HG02943 (cell line): ENCODE measurements around the gene POMC.
A peak's percentile ranks its signal among the peaks of the same experiment; 100 is the strongest.
"Not testable (repeated sequence)": the region's sequence is repeated elsewhere in the genome, so short reads cannot be mapped to it uniquely, and the experiment has no call there.

Source experiments
- ATAC-seq: cut with Tn5 transposase; IDR thresholded peaks from one replicate; pipeline ENCODE4 v1.9.1; 2021; ENCODE audit warnings: mild to moderate bottlenecking, low read depth, moderate library complexity; ENCODE audit not compliant: unreplicated experiment

Gene POMC

GRCh38 chr2:25177211-25177611 is 8.8 kb upstream of the POMC start:
- ATAC-seq = no peak

GRCh38 chr2:25176541-25177181 is 8.3 kb upstream of the POMC start:
- ATAC-seq = no peak

- no peak for ATAC-seq
These were observed 7.8 kb upstream of the POMC start for GRCh38 chr2:25176138-25176537.

- no peak for ATAC-seq
These were observed 5.9 kb upstream of the POMC start for GRCh38 chr2:25174192-25174861.

GRCh38 chr2:25173719-25174118 is 5.3 kb upstream of the POMC start:
- ATAC-seq = no peak

GRCh38 chr2:25170888-25171287 is 2.5 kb upstream of the POMC start:
- ATAC-seq = no peak

- ATAC-seq = no peak
These were observed 692 bp upstream of the POMC start for GRCh38 chr2:25169073-25169470.

GRCh38 chr2:25165992-25166875 is 2.1 kb downstream of the POMC start:
- peak; percentile 78 for ATAC-seq

- ATAC-seq = no peak
These were observed 3.8 kb downstream of the POMC start for GRCh38 chr2:25164561-25164960.

GRCh38 chr2:25162061-25162460 is 6.3 kb downstream of the POMC start:
- ATAC-seq = not testable (repeated sequence)

GRCh38 chr2:25161055-25161781 is 7.2 kb downstream of the POMC start:
- ATAC-seq = no peak

GRCh38 chr2:25160376-25160775 is 8.0 kb downstream of the POMC start:
- no peak for ATAC-seq

- no peak for ATAC-seq
These were observed 8.4 kb downstream of the POMC start for GRCh38 chr2:25159949-25160348.

- no peak for ATAC-seq
These were observed 10.1 kb downstream of the POMC start for GRCh38 chr2:25158096-25158852.

GRCh38 chr2:25155401-25155800 is 13.0 kb downstream of the POMC start:
- ATAC-seq = no peak

GRCh38 chr2:25151718-25152117 is 16.7 kb downstream of the POMC start:
- no peak for ATAC-seq

GRCh38 chr2:25150993-25151392 is 17.4 kb downstream of the POMC start:
- not testable (repeated sequence) for ATAC-seq

- no peak for ATAC-seq
These were observed 18.7 kb downstream of the POMC start for GRCh38 chr2:25149646-25150045.

GRCh38 chr2:25146896-25147295 is 21.5 kb downstream of the POMC start:
- ATAC-seq = no peak

GRCh38 chr2:25145803-25146202 is 22.6 kb downstream of the POMC start:
- no peak for ATAC-seq
